Endometrium (tissue), 2 donors: ENCODE results near the gene CHST11.
A peak's percentile ranks its signal among the peaks of the same experiment; 100 is the strongest.
"Not testable (repeated sequence)": the region's sequence is repeated elsewhere in the genome, so short reads cannot be mapped to it uniquely, and the experiment has no call there.

ENCODE experiments used
- FAIRE-seq: peaks from 2 replicates; lab custom pipeline; 2012; peaks lifted over from hg19 to GRCh38; lab: Jason Lieb, UNC
- donor health status: control.
- donor health status: control.

Gene CHST11

GRCh38 chr12:104742551-104743201 lies 285.9 kb downstream of the CHST11 start:
- FAIRE-seq: no peak

GRCh38 chr12:104743202-104743580 lies 286.4 kb downstream of the CHST11 start:
- no peak for FAIRE-seq

GRCh38 chr12:104743753-104744548 lies 287.2 kb downstream of the CHST11 start:
- not testable (repeated sequence) for FAIRE-seq

- no peak for FAIRE-seq
Measured at GRCh38 chr12:104746467-104747088, 289.8 kb downstream of the CHST11 start.

GRCh38 chr12:104747330-104747729 lies 290.6 kb downstream of the CHST11 start:
- FAIRE-seq: no peak

- FAIRE-seq: peak; percentile 83
Measured at GRCh38 chr12:104747955-104748354, 291.2 kb downstream of the CHST11 start.

GRCh38 chr12:104748356-104748755 lies 291.6 kb downstream of the CHST11 start:
- FAIRE-seq: no peak

- no peak for FAIRE-seq
Measured at GRCh38 chr12:104748790-104749189, 292.0 kb downstream of the CHST11 start.

GRCh38 chr12:104749545-104749944 lies 292.8 kb downstream of the CHST11 start:
- no peak for FAIRE-seq

- no peak for FAIRE-seq
Measured at GRCh38 chr12:104750061-104750460, 293.3 kb downstream of the CHST11 start.

GRCh38 chr12:104751120-104751519 lies 294.4 kb downstream of the CHST11 start:
- FAIRE-seq: no peak

GRCh38 chr12:104751594-104751993 lies 294.8 kb downstream of the CHST11 start:
- no peak for FAIRE-seq

GRCh38 chr12:104752016-104752415 lies 295.3 kb downstream of the CHST11 start:
- no peak for FAIRE-seq

- no peak for FAIRE-seq
Measured at GRCh38 chr12:104752881-104753280, 296.1 kb downstream of the CHST11 start.

GRCh38 chr12:104756901-104757300 lies 300.2 kb downstream of the CHST11 start:
- FAIRE-seq: no peak

- no peak for FAIRE-seq
Measured at GRCh38 chr12:104758771-104759170, 302.0 kb downstream of the CHST11 start.

- no peak for FAIRE-seq
Measured at GRCh38 chr12:104761091-104761490, 304.3 kb downstream of the CHST11 start.

GRCh38 chr12:104761611-104762010 lies 304.9 kb downstream of the CHST11 start:
- no peak for FAIRE-seq

- no peak for FAIRE-seq
Measured at GRCh38 chr12:104763168-104763805, 306.5 kb downstream of the CHST11 start.

GRCh38 chr12:104764225-104765091 lies 307.7 kb downstream of the CHST11 start:
- no peak for FAIRE-seq

- no peak for FAIRE-seq
Measured at GRCh38 chr12:104767261-104767660, 310.5 kb downstream of the CHST11 start.

- FAIRE-seq: no peak
Measured at GRCh38 chr12:104768033-104768432, 311.3 kb downstream of the CHST11 start.
